ELR (cell line): ENCODE data around the gene CBLB.
"Not testable (repeated sequence)": the region's sequence is repeated elsewhere in the genome, so short reads cannot be mapped to it uniquely, and the experiment has no call there.

Experiments used
- DNase-seq: peaks from one replicate; pipeline ENCODE4 v3.0.0-alpha.2; 2015; ENCODE audit warnings: low read depth

CBLB gene

GRCh38 chr3:105786241-105786640 lies 82.6 kb downstream of the CBLB start:
- no peak for DNase-seq

DNA sequence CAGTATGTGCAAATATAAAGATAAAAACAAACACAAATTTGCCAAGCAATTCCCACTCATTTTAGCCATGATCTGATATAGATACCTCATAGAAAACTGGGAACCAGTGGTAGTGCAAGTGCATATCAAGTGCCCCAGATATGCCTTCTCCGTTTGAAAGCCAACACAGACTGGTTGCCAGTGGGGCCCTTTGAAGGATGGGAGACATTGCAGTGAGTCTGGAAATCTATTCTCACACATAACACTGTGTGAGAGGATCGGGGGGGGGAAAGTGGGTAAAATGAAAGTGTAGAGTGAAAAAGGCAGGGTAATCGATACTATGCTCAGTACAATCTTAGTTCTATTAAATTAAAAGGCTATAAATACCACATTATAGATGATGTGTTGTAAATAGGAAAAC lies 83.0 kb downstream of the CBLB start:
- no peak for DNase-seq

- no peak for DNase-seq
These were observed 85.2 kb downstream of the CBLB start for GRCh38 chr3:105783631-105784030.

DNA sequence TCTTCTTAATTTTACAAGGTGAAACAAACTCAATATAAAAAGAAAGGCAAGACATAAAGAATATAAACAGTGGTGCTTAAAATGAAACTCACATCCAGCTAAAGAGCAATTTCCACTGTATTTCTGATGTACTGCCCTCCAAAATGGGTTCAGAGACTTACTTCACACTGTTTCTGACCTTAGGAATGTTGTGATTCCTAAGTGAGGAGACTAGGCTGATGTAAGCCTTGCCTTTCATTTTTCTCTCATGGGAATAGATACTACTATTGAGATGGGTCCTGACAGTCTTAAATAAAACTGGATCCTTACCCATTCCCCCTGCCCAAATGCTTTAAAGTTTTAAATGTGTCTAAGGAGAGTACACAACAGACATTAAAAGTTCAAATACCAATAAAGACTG lies 86.9 kb downstream of the CBLB start:
- no peak for DNase-seq

DNA sequence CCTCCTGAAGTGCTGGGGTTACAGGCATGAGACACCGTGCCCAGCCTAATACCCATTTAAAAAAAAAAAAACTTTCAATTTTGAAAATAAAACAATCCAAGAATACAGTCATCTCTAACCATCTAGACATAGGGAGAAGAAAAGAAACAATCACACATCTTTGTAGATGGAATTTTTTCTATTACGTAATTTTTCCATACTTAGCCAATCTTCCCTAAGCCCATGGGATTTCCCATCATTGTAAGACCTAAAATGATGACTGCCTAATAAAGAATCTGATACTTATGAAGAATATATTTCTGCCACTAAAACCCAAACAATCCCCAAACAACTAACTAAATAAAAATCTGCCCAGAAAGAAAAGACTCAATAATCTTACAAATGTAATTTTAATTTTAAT lies 88.7 kb downstream of the CBLB start:
- DNase-seq = no peak

DNA sequence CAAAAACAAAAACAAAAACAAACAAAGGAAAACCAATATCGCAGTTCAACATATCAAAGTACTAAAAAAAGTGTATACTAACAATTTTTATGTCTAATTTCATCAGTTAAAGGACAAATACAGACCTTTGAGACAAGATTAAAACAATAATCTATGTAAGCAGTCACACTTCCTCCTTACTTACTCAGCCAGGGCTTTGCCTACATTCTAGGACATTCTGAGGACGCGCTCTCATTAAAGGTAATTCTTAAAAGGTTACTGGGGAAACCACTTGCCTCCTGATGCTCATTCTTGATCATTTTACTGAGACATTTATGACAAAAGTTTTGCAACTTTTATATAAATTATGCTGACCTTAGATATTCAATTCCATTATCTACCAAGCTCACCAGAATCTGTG lies 93.4 kb downstream of the CBLB start:
- DNase-seq = no peak

GRCh38 chr3:105774444-105775180 lies 94.2 kb downstream of the CBLB start:
- no peak for DNase-seq

DNA sequence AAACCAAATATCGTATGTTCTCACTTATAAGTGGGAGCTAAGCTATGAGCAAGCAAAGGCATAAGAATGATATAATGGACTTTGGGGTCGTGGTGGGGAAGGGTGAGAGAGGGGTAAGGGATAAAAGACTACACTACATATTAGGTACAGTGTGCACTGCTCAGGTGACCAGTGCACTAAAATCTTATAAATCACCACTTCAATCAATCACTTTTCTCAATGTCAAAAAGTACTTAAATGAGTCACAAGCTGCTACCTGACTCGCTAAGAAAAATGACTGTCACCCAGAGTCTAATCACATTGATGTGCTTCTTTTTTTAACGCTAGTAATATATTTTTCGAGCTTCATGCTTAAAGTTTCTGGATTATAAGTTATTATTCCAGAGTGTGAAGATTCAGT lies 95.5 kb downstream of the CBLB start:
- no peak for DNase-seq

DNA sequence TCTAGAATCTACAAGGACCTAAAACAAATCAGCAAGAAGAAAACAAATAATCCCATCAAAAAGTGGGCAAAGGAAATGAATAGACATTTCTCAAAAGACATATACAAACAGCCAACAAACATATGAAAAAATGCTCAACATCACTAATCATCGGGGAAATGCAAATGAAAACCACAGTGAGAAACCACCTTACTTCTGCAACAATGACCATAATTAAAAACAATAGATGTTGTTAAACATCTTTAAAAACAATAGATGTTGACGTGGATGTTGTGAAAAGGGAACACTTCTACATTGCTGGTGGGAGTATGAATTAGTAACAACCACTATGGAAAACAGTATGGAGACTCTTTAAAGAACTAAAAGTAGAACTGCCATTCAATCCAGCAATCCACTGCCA lies 96.2 kb downstream of the CBLB start:
- no peak for DNase-seq

- no peak for DNase-seq
These were observed 97.4 kb downstream of the CBLB start for GRCh38 chr3:105771392-105771791.

GRCh38 chr3:105770410-105770809 lies 98.4 kb downstream of the CBLB start:
- no peak for DNase-seq

DNA sequence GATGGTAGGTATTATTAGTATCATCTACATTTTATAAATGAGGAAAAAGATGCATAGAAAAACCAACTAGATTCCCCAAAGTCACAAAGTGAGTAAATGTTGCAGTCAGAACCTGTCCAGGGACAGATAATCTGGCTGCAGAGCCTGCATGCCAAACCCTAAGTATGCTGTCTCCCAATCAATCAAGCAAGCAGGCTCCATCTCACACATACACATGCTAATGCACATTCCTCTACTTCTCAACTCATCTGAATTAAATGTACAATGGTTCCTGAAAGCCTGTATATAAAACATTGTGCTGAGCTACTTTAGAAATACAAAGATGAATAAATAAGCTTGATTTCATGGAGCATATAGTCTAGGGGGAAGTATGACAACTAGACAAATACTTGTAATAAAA lies 101.0 kb downstream of the CBLB start:
- DNase-seq = no peak

- no peak for DNase-seq
These were observed 101.6 kb downstream of the CBLB start for GRCh38 chr3:105767216-105767615.

DNA sequence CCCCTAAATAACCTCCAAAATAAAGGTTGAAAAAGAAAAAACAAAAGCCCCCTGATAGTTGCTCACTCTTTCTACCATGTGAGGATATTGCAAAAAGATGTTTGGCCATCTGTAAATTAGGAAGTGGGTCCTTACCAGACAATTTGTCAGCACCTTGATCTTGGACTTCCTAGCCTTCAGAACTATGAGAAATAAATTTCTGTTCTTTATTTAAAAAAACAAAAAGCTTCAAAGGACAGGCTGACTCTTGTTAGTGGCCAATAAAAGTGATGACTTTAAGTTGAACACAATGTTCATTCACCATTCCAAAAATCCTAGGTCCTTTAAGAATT lies 103.5 kb downstream of the CBLB start:
- no peak for DNase-seq

DNA sequence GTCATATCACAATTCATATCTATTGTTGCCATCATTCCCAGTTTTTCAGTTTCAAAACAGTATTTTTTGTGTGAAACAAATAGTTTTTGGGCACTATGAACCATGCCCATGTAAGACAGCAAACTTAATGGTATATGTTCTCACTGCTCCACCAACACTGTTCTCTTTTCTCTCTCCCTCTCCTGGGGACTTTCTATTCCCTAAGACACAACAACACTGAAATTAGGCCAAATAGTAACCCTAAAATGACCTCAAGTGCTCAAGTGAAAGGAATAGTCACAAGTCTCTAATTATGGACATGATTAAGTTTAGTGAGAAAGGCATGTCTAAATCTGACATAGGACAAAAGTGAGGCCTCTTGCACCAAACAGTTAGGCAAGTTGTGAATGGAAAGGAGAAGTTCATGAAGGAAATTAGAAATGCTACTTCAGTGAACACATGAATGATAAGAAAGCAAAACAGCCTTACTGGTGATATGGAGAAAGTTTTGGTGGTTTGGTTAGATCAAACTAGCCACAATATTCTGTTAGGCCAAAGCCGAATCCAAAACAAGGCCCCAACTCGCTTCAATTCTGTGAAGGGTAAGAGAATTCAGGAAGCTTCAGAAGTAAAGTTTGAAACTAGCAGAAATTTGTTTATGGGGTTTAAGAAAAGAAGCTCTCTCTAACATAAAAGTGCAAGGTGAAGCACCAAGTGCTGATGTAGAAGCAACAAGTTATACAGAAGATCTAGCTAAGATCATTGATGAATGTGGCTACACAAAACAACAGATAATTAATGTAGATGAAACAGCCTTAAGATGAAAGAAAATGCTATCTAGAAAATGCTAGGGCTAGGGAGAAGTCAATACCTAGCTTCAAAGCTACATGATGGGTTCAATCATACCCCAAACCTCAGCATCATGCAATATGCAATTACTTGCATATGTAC lies 104.2 kb downstream of the CBLB start:
- no peak for DNase-seq

- DNase-seq = no peak
These were observed 105.2 kb downstream of the CBLB start for GRCh38 chr3:105763659-105764036.

- no peak for DNase-seq
These were observed 105.8 kb downstream of the CBLB start for GRCh38 chr3:105762749-105763658.

DNA sequence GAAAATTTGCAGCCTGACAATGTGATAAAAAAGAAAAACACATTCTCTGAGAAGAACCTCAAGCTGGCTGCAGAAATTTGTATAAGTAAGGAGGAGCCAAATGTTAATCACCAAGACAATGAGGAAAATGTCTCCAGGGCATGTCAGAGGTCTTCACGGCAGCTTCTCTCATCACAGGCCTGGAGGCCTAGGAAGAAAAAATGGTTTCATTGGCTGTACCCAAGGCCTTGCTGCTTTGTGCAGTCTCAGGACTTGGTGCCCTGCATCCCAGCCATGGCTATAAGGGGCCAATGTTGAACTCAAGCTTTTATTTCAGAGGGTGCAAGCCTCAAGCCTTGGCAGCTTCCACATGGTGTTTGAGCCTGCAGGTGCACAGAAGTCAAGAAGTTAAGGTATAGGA lies 106.6 kb downstream of the CBLB start:
- DNase-seq = not testable (repeated sequence)

DNA sequence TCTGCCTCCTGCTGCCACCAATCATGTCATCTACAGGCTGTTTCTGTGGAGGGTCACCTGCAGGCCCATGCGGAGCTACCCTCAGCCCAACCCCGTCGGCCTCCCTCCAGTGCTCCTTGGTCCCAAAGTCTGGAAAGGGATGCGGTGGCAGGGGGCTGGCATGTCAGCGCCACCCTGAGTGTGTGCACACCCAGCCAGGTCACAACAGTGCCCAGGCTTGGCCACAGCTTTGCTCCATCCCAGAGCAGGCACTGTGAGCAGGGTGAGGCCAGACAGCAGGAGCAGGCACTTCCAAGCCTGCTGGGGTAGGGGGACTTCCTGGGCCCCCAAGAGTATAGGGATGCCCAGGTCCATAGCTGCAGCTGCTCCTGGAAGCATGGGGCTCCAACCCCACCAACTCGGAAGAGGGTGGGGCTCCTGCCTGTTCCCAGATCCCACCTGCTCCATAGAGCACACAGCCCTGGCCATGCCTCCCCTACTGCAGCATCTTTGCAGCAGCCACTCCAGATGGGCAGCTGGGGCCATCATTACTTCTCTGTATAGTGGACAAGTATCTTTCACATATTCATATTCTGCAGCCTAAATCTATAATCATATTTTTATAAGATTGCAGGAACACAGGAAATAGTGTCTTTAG lies 109.3 kb downstream of the CBLB start:
- DNase-seq = no peak

DNA sequence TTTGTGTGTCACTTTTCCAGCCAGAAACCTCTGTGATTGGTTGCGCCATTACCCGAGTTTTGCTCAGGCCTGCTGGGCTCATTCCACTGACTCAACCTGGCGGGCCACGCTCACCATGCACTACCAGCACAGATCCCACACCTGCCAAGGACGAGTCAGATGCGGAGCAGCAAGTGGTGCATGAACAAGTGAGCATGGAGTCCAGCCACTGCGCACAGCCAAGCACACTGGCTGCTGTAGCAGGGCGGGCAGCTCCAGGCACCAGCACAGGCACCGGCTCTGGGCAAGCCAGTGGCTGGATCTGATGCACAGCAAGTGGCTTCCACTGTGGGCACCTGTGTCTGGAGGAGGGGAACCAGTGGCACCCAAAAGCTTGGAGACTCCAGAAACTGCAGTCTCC lies 110.4 kb downstream of the CBLB start:
- no peak for DNase-seq

DNA sequence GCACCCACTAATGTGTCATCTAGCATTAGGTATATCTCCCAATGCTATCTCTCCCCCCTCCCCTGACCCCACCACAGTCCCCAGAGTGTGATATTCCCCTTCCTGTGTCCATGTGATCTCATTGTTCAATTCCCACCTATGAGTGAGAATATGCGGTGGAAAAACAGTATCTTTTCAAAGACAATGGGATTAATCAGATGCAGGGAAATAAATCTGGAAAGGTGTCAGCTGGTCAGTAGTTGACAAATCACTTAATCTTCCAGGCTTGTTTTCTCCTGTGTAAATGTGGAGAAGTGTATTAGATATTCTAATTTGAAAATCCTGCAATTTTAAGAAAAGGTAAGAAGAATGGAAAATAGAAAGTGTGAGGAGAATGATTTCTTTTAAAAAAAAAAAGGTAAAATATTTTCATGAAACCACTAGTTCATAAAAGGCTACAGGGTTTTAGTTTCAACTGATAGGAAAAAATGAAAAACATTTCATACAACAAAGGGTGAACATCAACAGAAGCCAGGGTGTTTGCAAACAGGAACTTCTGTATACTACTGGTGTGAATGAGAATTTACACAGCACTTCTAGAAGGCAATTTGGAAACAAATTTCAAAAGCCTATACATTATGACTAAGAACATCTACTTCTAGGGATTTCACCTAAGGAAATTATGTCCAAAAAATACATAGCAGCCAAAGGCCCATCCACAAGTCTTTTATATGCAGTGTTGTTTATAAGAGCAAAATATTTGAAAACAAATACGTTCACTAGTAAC lies 113.5 kb downstream of the CBLB start:
- DNase-seq = no peak
